Amygdala (tissue), 56 donors: Measurements from ENCODE around the gene TAT.
"Not testable (repeated sequence)": the region's sequence is repeated elsewhere in the genome, so short reads cannot be mapped to it uniquely, and the experiment has no call there.

Experiments
- DNase-seq, 56 donors: peaks; one replicate each; lab custom pipeline; 2025; lab: John Stamatoyannopoulos, UW

TAT gene

GRCh38 chr16:71585318-71585703, 8.4 kb upstream of the TAT start:
- no peak for DNase-seq

- no peak for DNase-seq
These were observed 7.8 kb upstream of the TAT start for GRCh38 chr16:71584543-71585317.

- DNase-seq: not testable (repeated sequence)
These were observed 5.6 kb upstream of the TAT start for GRCh38 chr16:71582553-71582848.

GRCh38 chr16:71574702-71575101, 2.2 kb downstream of the TAT start:
- DNase-seq: no peak

GRCh38 chr16:71573387-71574094, 3.4 kb downstream of the TAT start:
- DNase-seq: no peak

GRCh38 chr16:71572497-71573116, 4.3 kb downstream of the TAT start:
- no peak for DNase-seq

- no peak for DNase-seq
These were observed 6.7 kb downstream of the TAT start for GRCh38 chr16:71570144-71570543.

- no peak for DNase-seq
These were observed 7.3 kb downstream of the TAT start for GRCh38 chr16:71569621-71570020.

GRCh38 chr16:71568551-71568950, 8.3 kb downstream of the TAT start:
- no peak for DNase-seq

- DNase-seq: no peak
These were observed 9.0 kb downstream of the TAT start for GRCh38 chr16:71567931-71568330.

- DNase-seq: no peak
These were observed 10.8 kb downstream of the TAT start for GRCh38 chr16:71565812-71566700.

- peak in 2 of 56 donors; percentile 11 to 27 for DNase-seq
These were observed 12.4 kb downstream of the TAT start for GRCh38 chr16:71564335-71564967.

- no peak for DNase-seq
These were observed 14.3 kb downstream of the TAT start for GRCh38 chr16:71562552-71562951.

- DNase-seq: not testable (repeated sequence)
These were observed 15.0 kb downstream of the TAT start for GRCh38 chr16:71561886-71562285.

- DNase-seq: no peak
These were observed 17.0 kb downstream of the TAT start for GRCh38 chr16:71559855-71560254.

GRCh38 chr16:71557954-71558582, 18.8 kb downstream of the TAT start:
- DNase-seq: no peak

GRCh38 chr16:71557299-71557698, 19.6 kb downstream of the TAT start:
- DNase-seq: no peak

GRCh38 chr16:71555230-71555891, 21.5 kb downstream of the TAT start:
- DNase-seq: no peak
